MV-4-11 (cell line): ENCODE data around the gene GNAQ.
A peak's percentile ranks its signal among the peaks of the same experiment; 100 is the strongest.

Experiments used
- DNase-seq: peaks from one replicate; lab custom pipeline; 2025; lab: John Stamatoyannopoulos, UW

GNAQ gene

GRCh38 chr9:77815260-77815659 is 216.4 kb downstream of the GNAQ start:
- DNase-seq, result no peak

GRCh38 chr9:77811832-77812231 is 219.8 kb downstream of the GNAQ start:
- DNase-seq, result no peak

GRCh38 chr9:77810637-77811119 is 220.9 kb downstream of the GNAQ start:
- DNase-seq, result no peak

GRCh38 chr9:77810047-77810446 is 221.6 kb downstream of the GNAQ start:
- no peak for DNase-seq

- DNase-seq, result no peak
Observed at GRCh38 chr9:77809552-77809951, 222.1 kb downstream of the GNAQ start.

- DNase-seq, result peak; percentile 52
Observed at GRCh38 chr9:77808751-77809081, 222.9 kb downstream of the GNAQ start.

- no peak for DNase-seq
Observed at GRCh38 chr9:77807846-77808750, 223.5 kb downstream of the GNAQ start.

GRCh38 chr9:77807281-77807683 is 224.3 kb downstream of the GNAQ start:
- DNase-seq, result peak; percentile 75

- DNase-seq, result no peak
Observed at GRCh38 chr9:77806741-77807140, 224.9 kb downstream of the GNAQ start.

- no peak for DNase-seq
Observed at GRCh38 chr9:77805810-77806209, 225.8 kb downstream of the GNAQ start.

- no peak for DNase-seq
Observed at GRCh38 chr9:77803423-77803822, 228.2 kb downstream of the GNAQ start.

GRCh38 chr9:77802515-77803293 is 228.9 kb downstream of the GNAQ start:
- DNase-seq, result no peak

GRCh38 chr9:77802064-77802463 is 229.5 kb downstream of the GNAQ start:
- no peak for DNase-seq

GRCh38 chr9:77800924-77801551 is 230.6 kb downstream of the GNAQ start:
- DNase-seq, result no peak

- no peak for DNase-seq
Observed at GRCh38 chr9:77798140-77798539, 233.5 kb downstream of the GNAQ start.

GRCh38 chr9:77794985-77795384 is 236.6 kb downstream of the GNAQ start:
- no peak for DNase-seq

GRCh38 chr9:77793849-77794248 is 237.8 kb downstream of the GNAQ start:
- DNase-seq, result no peak

GRCh38 chr9:77789891-77790290 is 241.7 kb downstream of the GNAQ start:
- no peak for DNase-seq

GRCh38 chr9:77785341-77785740 is 246.3 kb downstream of the GNAQ start:
- no peak for DNase-seq

- no peak for DNase-seq
Observed at GRCh38 chr9:77783518-77783917, 248.1 kb downstream of the GNAQ start.

- DNase-seq, result no peak
Observed at GRCh38 chr9:77779010-77779409, 252.6 kb downstream of the GNAQ start.

- DNase-seq, result no peak
Observed at GRCh38 chr9:77773381-77773780, 258.2 kb downstream of the GNAQ start.

- DNase-seq, result no peak
Observed at GRCh38 chr9:77772646-77773045, 259.0 kb downstream of the GNAQ start.
